Ectodermal cell (in vitro differentiated cells): ENCODE data around the gene CDH4.

ENCODE experiments used
- H3K27ac ChIP-seq: 2 replicates; pipeline ENCODE4 v1.7.0; 2013; ENCODE audit warnings: mild to moderate bottlenecking, low read depth, low read length; ENCODE audit not compliant: insufficient read depth, poor library complexity, severe bottlenecking
- H3K27me3 ChIP-seq: 2 replicates; pipeline ENCODE4 v1.7.0; 2013; ENCODE audit warnings: mild to moderate bottlenecking, low read length; ENCODE audit not compliant: insufficient read depth, control insufficient read depth, poor library complexity, severe bottlenecking
- H3K36me3 ChIP-seq: one replicate; pipeline ENCODE4 v1.7.0; 2013; ENCODE audit warnings: low read length; ENCODE audit not compliant: control insufficient read depth, insufficient read depth
- H3K4me1 ChIP-seq: one replicate; pipeline ENCODE4 v1.7.0; 2013; ENCODE audit warnings: low read length; ENCODE audit not compliant: control insufficient read depth, insufficient read depth
- H3K4me3 ChIP-seq: 2 replicates; pipeline ENCODE4 v1.7.0; 2013; ENCODE audit warnings: low read depth, low read length, control low read depth; ENCODE audit not compliant: insufficient read depth
- H3K9me3 ChIP-seq: 2 replicates; pipeline ENCODE4 v1.7.0; 2013; ENCODE audit warnings: mild to moderate bottlenecking, low read length, moderate library complexity; ENCODE audit not compliant: control insufficient read depth
- WGBS, 2 experiments: methylation state at CpG; one replicate each; pipeline ENCODE4 v1.1.7; 2013; ENCODE audit warnings: missing lambda C conversion rate in 2 of 2; 5-methylcytosine and 5-hydroxymethylcytosine counted together

Gene CDH4

DNA sequence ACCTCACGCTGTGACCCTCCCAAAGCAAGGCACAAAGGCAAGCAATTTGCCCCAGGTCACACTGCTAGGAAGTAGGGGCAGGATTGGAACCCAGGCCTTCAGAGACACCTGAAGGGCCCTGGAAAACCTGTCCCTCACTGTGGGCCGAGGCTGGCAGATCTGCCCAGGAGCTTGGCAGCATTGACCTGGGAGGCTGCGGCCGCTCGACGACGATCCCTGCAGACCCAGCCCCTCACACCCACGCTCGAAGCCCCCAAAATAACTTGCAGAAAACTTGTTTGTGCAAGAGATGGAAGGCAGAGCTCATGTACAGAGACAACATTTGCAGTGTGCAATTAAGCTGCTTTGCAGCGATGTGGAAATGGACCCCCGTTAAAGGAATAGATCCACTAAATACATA lies 562.2 kb downstream of the CDH4 start:
- peaks cover 5% of the 10 kb centered on the region for H3K4me1 ChIP-seq
- H3K36me3 ChIP-seq: no peaks in the 10 kb centered on the region
- no peak overlapping the region for H3K27ac ChIP-seq
- H3K4me3 ChIP-seq: no peak overlapping the region
- 94 to 96% methylated on average over 11 of the region's 11 CpGs for WGBS, 2 experiments
- H3K27me3 ChIP-seq: no peaks in the 10 kb centered on the region
- no peaks in the 10 kb centered on the region for H3K9me3 ChIP-seq

DNA sequence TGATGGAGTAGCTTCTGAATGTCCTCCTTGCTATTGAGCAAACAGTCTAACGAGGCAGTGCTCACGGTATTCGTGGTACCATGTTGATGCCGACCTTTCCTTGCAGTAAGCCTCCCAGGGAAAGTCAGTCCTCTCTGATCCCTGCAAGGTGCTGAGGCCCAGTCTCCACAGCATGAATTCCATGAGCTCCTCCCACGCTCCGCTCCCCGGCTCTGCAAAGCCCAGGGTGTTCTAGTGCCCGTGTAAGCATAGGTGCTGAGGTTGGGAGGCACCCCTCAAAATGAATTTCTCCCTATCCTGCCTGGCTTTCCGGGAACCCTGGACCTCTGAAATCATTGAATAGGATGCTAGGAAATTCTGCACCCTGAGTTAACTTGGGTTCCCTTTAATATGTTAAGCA lies 562.7 kb downstream of the CDH4 start:
- H3K36me3 ChIP-seq: no peaks in the 10 kb centered on the region
- H3K9me3 ChIP-seq: no peaks in the 10 kb centered on the region
- no peak overlapping the region for H3K4me3 ChIP-seq
- WGBS, 2 experiments: 81 to 87% methylated on average over 9 of the region's 9 CpGs
- no peaks in the 10 kb centered on the region for H3K27me3 ChIP-seq
- no peak overlapping the region for H3K27ac ChIP-seq
- peaks cover 5% of the 10 kb centered on the region for H3K4me1 ChIP-seq

DNA sequence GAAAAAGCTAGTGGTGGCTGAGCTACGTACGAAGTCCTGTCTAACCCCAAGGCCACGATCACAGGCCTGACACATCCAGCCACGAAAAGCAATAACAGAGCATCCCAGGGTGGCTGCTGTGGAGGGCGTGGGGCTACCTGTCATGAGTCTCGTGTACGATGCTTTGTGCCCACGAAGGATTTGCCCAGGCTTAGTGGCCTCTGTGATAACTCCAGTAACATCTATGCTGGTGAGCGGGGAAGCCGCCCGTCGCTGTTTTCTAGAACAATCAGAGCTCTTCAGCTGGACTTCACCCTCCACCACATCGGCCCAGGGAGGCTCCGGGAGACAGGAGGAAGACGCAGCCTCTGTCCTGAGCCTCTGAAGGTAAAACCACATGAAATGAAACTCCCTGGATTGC lies 563.1 kb downstream of the CDH4 start:
- Histone ChIP-seq H3K4me1 (peaks cover 5% of the 10 kb centered on the region), H3K36me3 (no peaks in the 10 kb centered on the region), H3K27me3 (no peaks in the 10 kb centered on the region), H3K27ac (no peak overlapping the region), H3K9me3 (no peaks in the 10 kb centered on the region), H3K4me3 (no peak overlapping the region)
- WGBS, 2 experiments: 94 to 96% methylated on average over 15 of the region's 15 CpGs

DNA sequence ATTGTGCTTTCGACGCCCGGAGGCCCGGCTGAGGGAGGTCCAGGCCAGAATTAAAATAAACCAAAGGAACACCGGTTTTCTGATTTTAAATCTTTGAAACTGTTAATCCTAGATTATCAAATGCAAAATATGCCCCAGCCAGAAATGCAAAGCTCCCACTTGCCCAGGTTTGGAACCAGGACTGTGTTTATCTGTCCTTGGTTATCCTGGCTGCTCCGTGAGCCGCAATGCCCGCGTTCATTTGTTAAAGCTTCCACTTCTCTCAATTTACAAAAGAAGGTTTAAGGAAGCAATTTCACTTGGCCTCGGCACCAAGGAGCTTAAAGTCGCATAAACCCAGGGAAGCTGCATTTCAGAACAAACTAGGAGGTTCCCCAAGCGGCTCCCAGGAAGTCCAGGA lies 563.6 kb downstream of the CDH4 start:
- peaks cover 5% of the 10 kb centered on the region for H3K4me1 ChIP-seq
- H3K27ac ChIP-seq: no peak overlapping the region
- 92 to 93% methylated on average over 12 of the region's 12 CpGs for WGBS, 2 experiments
- no peaks in the 10 kb centered on the region for H3K9me3 ChIP-seq
- H3K27me3 ChIP-seq: no peaks in the 10 kb centered on the region
- no peaks in the 10 kb centered on the region for H3K36me3 ChIP-seq
- no peak overlapping the region for H3K4me3 ChIP-seq

DNA sequence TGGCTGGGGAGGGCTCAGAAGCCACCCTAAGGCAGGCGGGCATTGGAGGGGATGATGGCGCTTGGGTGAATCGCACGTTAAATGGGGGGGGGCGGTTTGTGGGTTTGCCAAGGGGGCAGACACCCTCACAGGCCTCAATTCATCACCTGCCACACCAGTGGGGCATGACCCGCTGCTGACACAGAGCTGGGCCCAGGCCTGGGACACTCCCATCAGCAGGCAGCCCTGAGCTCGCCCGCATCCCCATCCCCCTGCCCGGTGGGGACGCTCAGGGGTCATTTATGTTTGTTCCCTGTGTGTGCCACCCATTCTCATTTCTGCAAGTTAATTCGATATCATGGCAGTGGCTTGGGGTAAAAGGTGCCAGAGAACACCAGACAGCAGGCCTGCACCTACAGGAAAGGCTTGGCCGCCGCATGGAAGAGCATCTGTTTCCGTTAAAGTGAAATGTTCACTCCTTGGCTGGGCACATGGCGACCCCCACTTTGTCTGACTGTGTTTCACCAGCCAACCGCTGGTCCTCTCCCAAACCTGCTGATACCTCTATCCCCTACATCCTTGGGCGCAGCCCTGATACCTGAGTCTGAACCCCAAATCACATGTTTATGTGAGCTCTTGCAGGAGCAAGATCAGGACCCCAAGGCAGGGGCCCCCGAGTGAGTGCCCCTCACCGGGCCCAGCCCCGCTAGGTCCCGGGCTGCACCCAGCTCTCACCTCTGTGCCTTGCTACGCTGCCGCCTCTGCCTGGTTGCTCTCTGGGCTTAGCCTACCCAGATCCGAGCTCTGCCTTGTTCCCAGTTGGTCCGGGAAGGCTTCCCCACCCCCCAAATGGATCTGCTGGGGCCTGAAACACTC lies 564.8 kb downstream of the CDH4 start:
- Histone ChIP-seq H3K27ac (no peak overlapping the region), H3K4me3 (no peak overlapping the region), H3K36me3 (no peaks in the 10 kb centered on the region), H3K4me1 (peaks cover 5% of the 10 kb centered on the region), H3K27me3 (no peaks in the 10 kb centered on the region), H3K9me3 (no peaks in the 10 kb centered on the region)
- 78 to 80% methylated on average over 24 to 25 of the region's 25 CpGs for WGBS, 2 experiments

DNA sequence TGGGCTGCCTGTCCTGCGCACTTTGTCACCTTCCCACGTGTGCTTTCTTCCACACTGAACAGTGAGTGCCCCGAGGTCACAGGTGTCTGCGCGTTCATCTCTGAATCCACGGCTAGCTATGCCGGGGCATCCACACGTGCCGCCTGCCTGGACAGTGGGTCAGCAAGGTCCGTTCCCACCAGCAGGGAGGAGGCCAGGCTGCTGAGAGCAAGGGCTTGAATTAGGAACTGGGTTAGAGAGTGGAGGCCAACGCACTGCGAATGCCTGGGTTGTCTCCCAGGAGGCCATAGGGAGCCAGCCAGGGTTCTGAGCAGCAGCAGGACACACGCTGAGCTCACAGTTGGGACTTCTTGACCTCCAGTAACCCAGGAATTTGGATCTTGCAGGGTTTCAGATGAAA lies 565.5 kb downstream of the CDH4 start:
- WGBS, 2 experiments: 72 to 73% methylated on average over 13 of the region's 13 CpGs
- Histone ChIP-seq H3K36me3 (no peaks in the 10 kb centered on the region), H3K4me1 (peaks cover 5% of the 10 kb centered on the region), H3K27me3 (no peaks in the 10 kb centered on the region), H3K4me3 (no peak overlapping the region), H3K27ac (no peak overlapping the region), H3K9me3 (no peaks in the 10 kb centered on the region)

DNA sequence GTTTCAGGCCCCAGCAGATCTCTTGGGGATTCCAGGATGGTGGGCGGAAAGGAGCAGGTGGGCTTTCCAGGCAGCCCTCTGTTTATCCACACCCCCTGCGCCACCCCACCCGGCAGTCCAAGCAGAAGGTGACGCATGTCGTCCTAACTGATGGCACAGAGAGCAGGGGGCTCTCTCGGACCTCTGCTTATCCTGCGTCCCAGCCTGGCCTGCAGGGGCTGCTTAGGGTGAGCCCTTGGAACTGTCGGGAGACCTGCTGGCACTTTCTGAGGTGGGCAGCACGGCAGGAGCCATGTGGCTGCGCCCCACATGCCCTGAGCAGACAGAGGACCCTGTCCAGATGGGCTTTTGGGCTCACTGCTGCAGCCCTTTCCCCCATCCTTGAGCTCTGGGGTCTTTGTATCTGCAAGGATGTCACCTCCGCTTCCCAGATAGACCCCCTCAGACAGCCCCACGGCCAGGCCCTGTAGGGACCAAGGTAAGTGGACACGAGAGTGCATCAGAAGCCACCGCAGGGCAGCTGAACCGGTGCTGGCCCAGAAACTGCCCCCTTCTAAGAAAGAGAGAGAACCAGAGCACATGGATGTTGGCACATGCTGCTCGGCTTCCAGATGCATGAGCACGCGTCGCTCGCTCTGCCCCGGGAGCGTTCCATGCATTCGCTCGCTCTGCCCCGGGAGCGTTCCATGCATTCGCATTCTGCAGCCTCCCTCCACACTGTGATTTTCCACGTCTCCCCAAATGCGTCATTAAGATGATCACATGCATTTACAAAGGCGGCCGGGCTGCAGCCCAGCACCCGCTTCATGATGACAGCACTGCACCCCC lies 566.9 kb downstream of the CDH4 start:
- no peaks in the 10 kb centered on the region for H3K36me3 ChIP-seq
- H3K27me3 ChIP-seq: no peaks in the 10 kb centered on the region
- H3K9me3 ChIP-seq: no peaks in the 10 kb centered on the region
- WGBS, 2 experiments: 91 to 93% methylated on average over 32 of the region's 32 CpGs
- peaks cover 5% of the 10 kb centered on the region for H3K4me1 ChIP-seq
- H3K27ac ChIP-seq: no peak overlapping the region
- no peak overlapping the region for H3K4me3 ChIP-seq

DNA sequence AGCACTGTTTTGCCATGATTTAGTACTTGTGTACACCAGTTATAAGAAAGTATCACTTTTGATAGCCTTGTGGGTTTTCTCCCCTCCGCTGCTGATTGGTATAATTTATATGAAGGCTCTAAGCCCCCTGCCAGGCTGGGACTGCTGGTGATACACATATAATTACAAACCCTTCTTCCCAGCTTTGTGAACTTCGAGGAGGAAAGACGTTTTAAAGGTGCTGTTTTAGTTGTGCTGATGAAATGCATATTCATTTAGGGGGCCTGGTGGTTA lies 567.4 kb downstream of the CDH4 start:
- 73 to 88% methylated on average over 1 to 3 of the region's 3 CpGs for WGBS, 2 experiments
- Histone ChIP-seq H3K27me3 (no peaks in the 10 kb centered on the region), H3K4me1 (peaks cover 5% of the 10 kb centered on the region), H3K4me3 (no peak overlapping the region), H3K36me3 (no peaks in the 10 kb centered on the region), H3K27ac (no peak overlapping the region), H3K9me3 (no peaks in the 10 kb centered on the region)

DNA sequence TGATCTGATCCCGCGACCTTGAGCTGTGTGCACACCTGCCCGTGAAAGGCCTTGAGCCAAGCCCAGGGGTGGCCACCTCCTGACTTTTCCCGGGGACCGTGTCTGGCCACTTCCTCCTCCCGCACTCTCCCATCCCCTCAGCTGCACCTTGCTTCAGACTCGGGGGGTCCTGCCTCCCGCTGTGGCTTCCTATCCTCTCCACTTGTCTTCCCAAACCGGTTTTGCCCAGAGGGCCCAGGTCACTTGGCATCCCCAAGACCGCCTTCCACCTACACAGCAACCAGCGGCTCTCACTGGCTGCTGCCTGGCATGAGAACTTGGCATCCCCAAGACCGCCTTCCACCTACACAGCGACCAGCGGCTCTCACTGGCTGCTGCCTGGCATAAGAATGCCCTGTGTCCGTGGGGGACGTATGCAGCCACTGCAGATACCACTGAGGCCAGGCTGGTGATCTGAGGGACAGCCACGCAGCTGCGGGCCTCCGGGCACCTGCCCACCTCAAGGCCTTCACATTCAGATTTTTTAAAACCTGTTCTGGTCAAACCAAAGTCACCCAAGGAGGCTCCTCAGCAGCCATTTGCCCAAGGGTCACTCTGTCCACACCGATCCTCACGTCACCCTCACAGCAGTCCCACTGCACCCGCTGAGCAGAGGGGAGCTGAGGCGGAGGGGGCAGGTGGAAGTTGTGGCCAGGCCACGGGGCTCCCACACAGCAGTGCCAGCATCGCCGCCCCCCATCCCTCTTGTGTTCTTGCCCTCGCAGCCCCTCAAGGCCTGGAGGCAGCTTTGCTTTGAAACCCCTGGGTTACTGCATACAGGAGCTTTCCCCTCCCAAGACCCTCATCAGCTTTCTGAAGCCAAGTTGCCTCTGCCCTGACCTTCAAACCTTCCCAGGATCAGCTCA lies 568.1 kb downstream of the CDH4 start:
- H3K27me3 ChIP-seq: no peaks in the 10 kb centered on the region
- H3K9me3 ChIP-seq: no peaks in the 10 kb centered on the region
- WGBS, 2 experiments: 91 to 93% methylated on average over 27 of the region's 27 CpGs
- peaks cover 5% of the 10 kb centered on the region for H3K4me1 ChIP-seq
- H3K27ac ChIP-seq: no peak overlapping the region
- H3K36me3 ChIP-seq: no peaks in the 10 kb centered on the region
- H3K4me3 ChIP-seq: no peak overlapping the region

DNA sequence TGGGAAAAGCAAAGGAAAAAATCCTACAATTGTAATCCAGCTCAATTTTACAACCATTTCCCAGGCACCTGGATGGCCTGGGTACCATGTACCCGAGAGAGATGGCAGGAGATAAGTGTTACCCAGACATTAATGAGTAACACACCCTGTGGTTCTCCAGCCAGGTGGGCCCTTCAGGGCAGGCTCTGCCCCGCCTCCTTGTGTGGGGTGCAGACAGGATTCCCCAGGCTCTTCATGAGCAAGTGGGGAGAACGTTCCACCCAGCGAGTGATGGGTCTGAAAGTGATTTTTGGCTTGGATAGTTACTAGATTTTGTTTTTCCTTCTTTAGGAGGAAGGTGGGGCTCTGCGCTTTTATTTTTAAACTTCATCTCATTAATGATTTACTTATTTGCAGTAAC lies 569.7 kb downstream of the CDH4 start:
- no peaks in the 10 kb centered on the region for H3K36me3 ChIP-seq
- H3K4me1 ChIP-seq: peaks cover 5% of the 10 kb centered on the region
- H3K9me3 ChIP-seq: no peaks in the 10 kb centered on the region
- no peak overlapping the region for H3K4me3 ChIP-seq
- no peak overlapping the region for H3K27ac ChIP-seq
- no peaks in the 10 kb centered on the region for H3K27me3 ChIP-seq
- 89 to 92% methylated on average over 5 of the region's 5 CpGs for WGBS, 2 experiments
